GM19351 (cell line): ENCODE results near the gene GALNTL6.
"Not testable (repeated sequence)": the region's sequence is repeated elsewhere in the genome, so short reads cannot be mapped to it uniquely, and the experiment has no call there.

Source experiments
- ATAC-seq: cut with Tn5 transposase; IDR thresholded peaks from one replicate; pipeline ENCODE4 v1.9.1; 2021; ENCODE audit warnings: mild to moderate bottlenecking, moderate library complexity; ENCODE audit not compliant: unreplicated experiment

GALNTL6 gene

DNA sequence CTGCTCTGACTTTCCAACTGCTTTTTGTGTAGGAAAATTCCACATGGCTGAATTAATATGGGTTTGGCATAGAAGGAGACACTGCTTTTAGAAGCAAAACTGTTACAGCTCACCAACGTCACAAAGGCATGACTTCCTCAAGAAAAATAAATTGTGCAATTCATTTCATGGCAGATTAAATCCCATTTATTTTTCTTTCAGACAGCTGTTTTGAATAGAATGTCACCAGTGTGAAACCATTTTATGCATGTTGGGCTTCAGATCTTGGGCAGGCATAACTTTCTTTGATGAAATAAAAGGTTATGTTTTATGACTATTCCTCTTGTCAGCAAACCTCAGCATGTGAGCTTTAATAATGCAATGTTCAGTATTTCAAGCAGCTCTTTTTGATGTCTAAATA, 542.8 kb downstream of the GALNTL6 start:
- no peak for ATAC-seq

DNA sequence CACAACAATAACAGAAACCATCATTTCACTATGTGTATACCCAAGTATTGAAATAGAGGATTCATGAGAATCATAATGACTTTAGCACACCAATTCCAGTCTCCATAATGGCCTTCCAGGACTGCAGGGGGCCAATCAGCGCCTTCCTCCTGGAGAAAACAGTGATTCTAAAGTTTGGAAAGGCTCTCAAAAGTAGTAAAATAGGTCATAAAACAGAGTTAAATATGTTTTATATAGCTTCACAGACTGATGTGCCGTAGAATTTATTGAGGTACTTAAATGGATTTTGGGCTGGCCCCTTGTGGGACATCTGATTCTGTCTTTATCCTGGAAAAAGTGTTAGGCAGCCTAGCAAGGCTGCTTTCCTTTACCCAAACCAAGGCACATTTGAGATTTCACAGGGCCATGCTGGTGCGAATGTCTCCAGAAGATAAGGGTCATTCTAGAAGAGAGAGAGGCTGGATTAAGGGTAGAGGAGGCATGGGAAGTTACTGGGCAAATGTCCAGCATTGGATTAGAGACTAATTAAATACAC, 543.9 kb downstream of the GALNTL6 start:
- no peak for ATAC-seq

DNA sequence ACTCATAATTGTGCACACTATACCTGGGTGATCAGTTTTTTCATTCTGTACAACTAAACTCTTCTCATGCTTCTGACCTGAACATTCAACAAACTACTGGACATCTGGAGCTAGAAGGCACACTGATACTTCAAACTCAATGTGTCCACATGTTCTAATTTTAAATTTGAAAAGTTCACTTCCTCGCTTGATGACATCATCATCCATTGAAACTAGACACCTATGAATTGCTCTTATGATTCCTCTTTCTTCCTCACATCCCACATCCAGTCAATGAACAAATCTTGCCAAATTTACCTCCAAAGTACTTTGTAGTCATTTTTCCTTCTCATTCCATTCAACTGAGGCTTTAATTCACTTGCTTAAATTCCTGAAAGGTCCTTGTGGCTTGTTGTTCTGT, 549.4 kb downstream of the GALNTL6 start:
- no peak for ATAC-seq

DNA sequence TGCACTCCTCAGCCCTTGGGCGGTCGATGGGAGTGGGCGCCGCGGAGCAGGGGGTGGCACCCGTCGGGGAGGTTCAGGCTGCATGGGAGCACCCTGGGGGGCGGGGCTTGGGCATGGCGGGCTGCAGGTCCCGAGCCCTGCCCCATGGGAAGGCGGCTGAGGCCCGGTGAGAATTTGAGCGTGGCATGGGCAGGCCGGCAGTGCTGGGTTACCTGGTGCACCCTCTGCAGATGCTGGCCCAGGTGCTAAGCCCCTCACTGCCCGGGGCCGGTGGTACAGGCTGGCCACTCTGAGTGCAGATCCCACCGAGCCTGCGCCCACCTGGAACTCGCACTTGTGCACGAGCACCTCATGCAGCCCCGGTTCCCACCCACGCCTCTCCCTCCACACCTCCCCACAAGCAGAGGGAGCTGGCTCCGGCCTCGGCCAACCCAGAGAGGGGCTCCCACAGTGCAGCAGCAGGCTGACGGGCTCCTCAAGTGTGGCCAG, 556.3 kb downstream of the GALNTL6 start:
- ATAC-seq, result no peak

DNA sequence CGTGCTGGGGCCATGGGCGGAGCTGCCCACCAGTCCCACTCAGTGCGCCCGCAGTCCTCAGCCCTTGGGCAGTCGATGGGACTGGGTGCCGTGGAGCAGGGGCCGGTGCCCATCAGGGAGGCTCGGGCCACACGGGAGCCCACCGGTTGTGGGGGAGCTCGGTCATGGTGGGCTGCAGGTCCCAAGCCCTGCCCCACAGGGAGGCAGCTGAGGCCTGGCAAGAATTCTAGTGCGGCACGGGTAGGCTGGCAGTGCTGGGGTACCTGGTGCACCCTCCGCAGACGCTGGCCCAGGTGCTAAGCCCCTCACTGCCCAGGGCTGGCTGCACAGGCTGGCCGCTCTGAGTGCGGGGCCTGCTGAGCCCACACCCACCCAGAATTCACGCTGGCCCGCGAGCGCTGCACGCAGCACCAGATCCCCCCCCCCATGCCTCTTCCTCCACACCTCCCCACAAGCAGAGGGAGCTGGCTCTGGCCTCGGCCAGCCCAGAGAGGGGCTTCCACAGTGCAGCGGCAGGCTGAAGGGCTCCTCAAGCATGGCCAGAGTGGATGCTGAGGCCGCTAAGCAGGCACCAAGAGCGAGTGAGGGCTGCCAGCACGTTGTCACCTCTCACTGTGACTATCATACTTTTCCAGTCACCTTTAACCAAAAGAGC, 564.4 kb downstream of the GALNTL6 start:
- no peak for ATAC-seq

DNA sequence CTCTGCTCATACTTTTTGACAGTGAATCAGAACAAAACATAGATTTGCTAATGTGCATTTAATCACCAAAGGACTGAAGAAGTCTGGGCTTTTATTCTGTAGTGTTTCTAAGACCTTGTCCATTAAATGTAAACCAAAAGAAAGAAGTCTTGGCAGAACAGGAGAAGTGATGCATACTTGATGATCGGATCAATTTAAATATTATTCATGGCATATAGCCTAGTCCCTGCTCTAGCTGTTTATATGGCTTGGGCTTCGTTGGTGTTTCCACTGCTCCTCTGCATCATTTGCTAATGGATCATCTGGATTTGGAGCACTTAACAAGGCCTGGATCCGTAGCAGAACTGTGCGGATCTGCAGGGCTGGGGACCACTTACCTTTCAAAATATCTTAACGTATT, 566.6 kb downstream of the GALNTL6 start:
- ATAC-seq, result no peak

DNA sequence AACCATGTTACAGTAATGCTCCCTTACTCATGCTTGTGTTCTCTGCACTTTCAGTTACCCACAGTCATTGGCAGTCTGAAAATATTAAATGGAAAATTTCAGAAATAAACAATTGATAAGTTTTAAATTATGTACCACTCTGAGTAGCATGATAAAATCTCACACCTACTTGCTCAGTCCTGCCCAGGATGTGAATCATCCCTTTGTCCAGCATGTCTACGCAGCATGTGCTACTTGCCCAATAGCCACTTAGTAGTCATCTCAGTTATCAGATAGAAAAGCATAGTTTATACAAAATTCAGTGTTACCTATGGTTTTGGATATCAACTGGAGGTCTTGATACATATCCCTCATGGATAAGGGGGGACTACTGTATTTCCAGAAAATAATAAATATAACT, 577.1 kb downstream of the GALNTL6 start:
- ATAC-seq, result no peak

DNA sequence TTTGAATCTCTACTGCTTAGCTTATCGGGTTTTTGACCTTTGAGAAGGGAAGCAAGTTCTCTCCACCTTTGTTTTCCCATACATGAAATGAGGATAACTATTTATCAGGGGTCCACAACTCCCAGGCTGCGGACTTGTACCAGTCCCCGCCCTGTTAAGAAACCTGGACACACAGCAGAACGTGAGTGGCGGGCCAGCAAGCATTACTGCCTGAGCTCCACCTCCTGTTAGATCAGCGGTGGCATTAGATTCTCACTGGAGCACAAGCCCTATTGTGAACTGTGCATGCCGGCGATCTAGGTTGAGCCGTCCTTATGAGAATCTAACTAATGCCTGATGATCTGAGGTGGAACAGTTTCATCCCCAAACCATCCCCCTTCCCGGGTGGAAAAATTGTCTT, 579.5 kb downstream of the GALNTL6 start:
- no peak for ATAC-seq

DNA sequence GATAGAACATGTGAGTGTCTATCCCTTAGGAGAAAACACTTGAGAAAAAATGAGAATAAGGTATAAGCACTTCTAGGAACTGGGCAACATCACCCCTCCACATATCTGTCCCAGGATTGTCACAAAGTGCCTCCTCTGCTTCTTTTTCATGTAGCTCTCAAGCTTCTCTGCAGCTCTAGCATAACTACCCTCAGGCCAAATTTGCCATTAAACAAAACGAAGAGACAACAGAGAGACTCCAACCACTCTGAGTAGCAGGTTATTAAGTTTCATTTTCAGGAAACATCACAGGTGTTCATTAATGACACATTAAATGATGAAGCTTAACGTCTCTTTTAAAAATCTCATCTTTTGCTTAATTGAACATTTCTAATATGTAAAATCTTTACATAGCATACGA, 580.0 kb downstream of the GALNTL6 start:
- ATAC-seq, result no peak

DNA sequence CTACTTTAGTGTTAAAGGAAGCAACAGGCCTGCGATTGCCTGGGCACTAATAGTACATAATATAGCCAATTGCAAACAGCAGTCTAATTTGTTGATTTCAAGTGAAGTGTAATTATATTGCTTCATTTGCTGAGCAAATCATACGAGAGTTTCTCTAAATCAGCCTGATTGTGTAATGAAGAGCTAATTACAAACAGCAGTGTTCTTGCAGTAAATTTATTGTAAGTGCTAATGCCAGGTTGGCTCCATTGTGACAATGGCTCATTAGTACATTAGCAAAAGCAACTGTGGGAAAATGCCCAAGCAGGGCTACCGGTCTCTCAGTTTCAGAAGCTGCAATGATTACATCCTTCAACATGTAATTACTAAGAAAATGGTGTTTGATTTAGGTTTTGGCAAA, 591.5 kb downstream of the GALNTL6 start:
- no peak for ATAC-seq

DNA sequence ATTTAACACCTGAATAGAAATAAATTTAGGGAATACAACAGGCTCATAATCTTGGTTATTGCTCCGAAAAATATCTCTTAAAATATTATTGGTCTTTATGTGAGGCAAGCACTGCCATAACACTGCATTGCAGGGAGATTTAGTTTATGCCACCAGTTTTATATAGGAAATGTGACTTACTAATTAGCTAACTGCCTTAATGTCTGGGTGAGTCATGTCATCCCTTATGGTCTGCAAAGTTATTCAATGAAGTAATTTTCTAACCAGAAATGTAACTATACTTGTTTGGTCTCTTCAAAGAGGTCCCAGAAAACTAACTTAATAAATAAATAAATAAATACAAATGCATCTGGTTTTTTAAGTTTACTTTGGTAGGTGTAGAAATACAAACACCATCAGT, 597.2 kb downstream of the GALNTL6 start:
- no peak for ATAC-seq

DNA sequence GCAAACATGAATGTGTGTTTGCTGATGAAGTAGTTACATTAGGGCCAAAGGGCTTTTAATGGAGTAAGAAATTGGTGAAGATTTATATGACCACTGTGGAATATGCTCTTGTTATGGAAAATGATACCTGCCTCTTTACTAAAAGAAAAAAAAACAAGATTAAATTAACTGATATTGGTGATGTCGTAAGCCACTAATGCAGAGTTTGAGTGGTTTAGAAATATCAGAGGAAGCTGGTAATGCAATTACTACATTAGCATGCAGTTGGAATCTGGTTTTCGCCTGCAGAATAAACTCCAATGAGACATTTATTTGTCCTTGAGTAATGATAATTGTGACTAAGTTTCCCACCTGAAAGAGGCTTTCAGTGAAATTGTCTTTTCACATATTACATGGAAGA, 597.9 kb downstream of the GALNTL6 start:
- no peak for ATAC-seq

DNA sequence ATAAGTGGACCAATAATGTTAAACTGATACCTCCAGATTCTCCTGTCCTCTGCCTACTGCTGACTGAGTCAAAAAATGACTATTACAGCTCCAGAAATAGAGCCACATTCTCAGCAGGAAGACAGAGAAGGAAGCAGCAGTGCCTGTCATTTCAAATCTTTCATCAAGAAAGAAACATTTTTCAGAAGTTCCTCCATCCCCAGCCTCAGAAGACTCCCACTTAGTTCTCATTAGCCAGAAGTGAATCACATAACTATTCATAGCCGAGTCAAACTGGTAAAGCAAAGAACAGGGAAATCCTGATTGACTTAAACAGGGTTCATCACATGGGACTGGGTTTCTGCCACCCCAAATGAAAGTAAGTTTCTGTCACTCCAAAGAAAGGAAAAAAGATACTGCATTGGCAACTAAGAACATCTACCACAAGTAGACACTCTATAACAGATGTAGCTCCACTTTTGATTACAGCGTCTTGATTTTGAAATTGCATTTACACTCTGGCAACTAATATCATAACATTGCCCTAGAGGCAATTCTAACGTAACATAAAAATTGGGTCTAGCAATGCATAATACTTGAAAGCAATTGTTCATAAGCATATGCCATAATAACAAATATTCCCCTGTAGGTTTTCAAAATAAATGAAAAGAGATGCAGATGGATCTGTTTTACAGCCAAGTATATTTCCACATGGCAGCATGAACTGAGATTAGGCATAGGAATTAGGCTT, 599.8 kb downstream of the GALNTL6 start:
- ATAC-seq, result no peak

DNA sequence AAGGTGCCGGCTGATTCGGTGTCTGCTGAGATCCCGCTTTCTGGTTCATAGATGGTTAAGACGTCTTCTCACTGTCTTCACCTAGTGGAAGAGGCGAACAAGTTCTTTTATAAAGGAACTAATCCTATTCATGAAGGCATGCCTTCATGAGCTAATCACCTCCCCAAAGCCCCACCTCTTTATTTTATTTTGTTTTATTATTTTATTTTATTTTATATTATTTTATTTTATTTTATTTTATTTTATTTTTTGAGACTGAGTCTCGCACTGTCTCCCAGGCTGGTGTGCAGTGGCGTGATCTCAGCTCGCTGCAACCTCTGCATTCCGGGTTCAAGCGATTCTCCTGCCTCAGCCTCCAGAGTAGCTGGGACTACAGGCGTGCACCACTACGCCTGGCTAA, 615.8 kb downstream of the GALNTL6 start:
- ATAC-seq, result not testable (repeated sequence)

DNA sequence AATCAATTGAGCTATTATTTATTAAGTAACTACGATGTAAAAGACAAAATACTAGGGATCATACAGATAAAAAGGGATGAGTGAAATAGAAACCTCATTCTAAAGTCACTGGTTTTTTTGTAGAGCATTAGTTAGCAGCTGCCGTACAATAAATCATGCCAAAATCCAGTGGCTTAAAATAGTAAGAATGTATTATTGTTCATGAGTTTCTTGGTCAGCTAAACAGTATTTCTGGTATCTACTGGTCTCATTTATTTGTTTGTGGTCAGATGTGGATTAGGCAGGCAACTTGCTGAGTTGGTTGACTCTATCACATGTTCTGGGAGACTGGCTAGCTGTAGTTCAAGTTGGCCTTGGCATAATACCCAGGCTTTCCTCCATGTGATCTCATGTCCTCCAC, 667.3 kb downstream of the GALNTL6 start:
- no peak for ATAC-seq

DNA sequence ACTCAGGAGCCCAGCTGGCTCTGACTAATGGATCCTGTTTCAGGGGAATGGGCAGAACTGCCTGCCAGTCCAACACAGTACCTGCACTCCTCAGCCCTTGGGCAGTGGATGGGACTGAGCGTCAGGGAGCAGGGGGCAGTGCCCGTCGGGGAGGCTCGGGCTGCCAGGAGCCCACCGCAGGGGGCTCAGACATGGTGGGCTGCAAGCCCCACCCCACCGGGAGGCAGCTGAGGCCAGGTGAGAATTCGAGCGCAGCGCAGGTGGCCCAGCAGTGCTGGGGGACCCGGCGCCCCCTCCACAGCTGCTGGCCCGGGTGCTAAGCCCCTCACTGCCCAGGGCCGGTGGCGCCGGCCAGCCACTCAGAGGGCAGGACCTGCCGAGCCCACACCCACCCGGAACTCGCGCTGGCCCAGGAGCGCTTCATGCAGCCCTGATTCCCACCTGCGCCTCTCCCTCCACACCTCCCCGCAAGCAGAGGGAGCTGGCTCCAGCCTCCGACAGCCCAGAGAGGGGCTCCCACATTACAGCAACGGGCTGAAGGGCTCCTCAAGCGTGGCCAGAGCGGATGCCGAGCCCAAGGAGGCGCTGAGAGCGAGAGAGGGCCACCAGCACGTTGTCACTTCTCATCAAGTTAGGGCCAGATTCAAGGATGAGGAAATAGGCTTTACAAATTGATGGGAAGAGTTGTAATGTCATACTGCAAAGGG, 668.8 kb downstream of the GALNTL6 start:
- ATAC-seq, result no peak

DNA sequence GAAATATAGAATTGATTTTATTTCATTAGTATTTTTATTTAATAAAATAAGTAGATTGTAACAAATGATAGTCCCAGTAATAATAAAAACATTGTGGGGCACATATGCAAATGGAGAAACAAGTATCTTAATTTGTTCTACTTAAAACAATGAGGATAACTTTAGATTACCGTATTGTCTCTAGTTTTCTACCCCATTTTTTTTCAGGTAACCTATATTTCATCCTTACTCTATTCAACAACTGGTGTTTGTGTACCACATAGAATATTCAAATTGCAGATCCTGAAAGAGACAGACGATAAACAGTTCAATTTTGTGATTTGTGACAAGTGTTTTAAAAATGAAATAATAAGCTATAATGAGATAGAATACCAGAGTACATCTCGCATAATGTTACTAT, 671.8 kb downstream of the GALNTL6 start:
- ATAC-seq, result no peak

DNA sequence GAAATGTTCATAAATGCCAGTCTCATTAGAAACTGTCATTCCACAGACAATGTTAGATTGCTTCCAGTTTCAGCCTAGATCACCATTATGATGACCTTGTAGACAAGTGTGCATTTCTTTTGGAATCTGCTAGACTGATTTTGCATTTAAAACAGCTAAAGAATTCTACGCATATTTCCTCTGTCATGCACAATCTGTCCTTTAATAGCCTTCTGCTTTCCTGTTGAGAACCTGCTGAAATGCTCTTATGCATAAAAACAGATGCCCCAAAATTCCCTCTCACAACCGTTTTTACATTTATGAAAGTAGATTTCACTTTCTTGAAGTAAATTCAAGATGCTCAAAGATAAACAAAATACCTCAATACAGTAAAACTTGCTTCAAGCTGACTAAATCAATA, 673.3 kb downstream of the GALNTL6 start:
- ATAC-seq, result no peak

DNA sequence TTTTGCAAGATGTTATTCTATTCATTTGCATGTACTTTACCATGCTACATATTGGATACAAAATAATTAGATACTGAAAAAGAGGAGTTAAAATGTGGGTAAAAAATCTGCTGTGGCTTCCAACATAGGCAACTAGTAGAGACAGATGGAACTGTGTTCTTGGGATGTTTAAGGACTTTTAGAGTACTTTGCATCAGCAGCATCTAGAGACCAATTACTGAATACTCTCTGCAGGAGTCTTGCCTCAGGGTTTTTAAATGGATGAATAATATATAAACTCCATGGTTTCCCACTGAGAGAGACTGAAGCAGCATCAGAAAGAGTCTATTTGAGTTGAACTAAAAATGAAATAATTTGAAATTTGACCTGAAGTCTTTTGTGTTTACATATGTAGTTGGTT, 676.7 kb downstream of the GALNTL6 start:
- ATAC-seq, result no peak

DNA sequence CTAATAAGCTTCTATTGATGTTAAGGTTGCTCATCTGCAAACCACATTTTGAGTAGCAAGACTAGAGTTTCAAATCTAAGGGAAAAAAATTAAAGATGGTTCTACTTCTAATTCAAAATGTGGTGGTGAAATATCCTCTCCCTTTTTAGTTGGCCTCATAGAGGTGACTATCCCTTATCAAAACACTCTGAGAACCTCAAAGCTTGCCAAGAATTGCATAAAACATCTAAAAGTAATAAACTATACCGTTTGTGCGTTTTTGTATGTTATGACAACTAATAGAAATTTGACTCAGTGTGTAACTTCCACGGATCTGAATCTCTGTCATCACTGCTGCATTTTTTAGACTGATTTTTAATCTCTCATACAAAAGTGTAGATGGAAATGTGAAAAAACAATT, 682.6 kb downstream of the GALNTL6 start:
- ATAC-seq, result no peak

DNA sequence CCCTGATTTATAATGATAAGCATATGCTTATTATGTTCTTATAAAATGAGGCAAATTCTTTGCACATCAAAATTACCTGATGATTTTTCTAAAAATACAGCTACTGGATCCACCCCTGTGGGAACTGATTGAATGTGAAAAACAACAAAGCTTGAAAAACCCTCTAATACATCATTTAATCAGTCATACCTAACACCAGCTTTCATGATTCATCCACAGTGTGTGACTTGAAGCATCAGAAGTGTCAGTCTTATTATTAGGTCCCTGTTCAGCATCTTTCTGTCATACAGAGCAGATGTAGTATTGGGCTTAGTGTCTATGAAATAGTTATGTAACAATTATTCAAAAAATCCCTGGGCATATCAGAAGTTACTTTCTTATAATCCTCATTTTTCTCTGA, 684.1 kb downstream of the GALNTL6 start:
- no peak for ATAC-seq

DNA sequence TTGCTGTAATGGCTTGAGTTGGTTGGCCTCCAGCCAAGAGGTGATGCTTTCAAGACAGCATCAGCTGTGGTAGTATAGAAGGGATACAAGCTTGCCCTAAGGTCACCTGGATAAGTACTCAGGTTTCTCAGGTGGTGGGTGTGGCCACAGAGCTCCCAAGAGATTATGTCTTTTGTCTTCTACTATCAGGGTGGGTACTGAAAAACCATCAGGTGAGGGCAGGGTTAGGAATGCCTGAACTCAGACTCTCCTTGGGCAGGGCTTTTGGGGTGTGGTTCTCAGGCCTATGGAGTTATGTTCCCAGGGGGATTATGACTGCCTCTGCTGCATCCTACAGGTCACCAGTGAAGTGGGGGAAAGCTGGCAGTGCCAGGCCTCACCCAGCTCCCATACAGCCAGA, 700.8 kb downstream of the GALNTL6 start:
- ATAC-seq, result no peak
